Right lobe of liver (tissue), 4 donors: ENCODE measurements around the gene JAM2.

Source experiments
- POLR2A ChIP-seq: fragments of 450-650 bp; IDR thresholded peaks from one replicate; pipeline ENCODE4 v1.6.1; 2017; ENCODE audit warnings: antibody characterized with exemption, mild to moderate bottlenecking
- TF ChIP-seq, protein P1 (sequence below), 4 donors: fragments of 200-600 bp in 3 of 4; fragments of 450-650 bp in 1 of 4; IDR thresholded peaks; one replicate each; pipeline versions ENCODE4 v1.5.1 to v1.8.0; 2016 to 2022; ENCODE audit warnings: antibody characterized with exemption in 4 of 4, mild to moderate bottlenecking in 2 of 4
- donor health status: DM: no; HTN: no; CAD: no.
- donor health status: DM: no; HTN: no; CAD: no.
- donor health status: DM: no; HTN: yes; CAD: no.

DNA sequence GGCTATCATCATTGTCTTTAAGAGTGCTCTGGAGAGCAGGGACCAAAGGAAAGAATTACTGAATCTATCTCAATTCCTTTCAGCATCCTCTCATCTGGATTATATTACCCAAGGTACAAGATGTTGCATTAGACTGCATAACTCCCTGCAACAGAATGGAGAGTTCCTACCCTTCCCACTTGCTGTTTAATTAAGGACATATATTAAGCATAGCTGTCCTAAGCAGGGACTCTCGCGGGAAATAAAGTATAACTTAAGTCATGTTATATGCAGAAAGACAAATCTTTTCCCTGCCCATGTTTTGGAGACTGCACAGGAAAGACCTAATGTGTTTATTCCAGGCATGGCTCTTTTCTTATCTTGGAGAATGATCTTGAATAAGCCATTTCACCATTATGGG, 6.8 kb upstream of the JAM2 start:
- TF ChIP-seq, protein P1, sequence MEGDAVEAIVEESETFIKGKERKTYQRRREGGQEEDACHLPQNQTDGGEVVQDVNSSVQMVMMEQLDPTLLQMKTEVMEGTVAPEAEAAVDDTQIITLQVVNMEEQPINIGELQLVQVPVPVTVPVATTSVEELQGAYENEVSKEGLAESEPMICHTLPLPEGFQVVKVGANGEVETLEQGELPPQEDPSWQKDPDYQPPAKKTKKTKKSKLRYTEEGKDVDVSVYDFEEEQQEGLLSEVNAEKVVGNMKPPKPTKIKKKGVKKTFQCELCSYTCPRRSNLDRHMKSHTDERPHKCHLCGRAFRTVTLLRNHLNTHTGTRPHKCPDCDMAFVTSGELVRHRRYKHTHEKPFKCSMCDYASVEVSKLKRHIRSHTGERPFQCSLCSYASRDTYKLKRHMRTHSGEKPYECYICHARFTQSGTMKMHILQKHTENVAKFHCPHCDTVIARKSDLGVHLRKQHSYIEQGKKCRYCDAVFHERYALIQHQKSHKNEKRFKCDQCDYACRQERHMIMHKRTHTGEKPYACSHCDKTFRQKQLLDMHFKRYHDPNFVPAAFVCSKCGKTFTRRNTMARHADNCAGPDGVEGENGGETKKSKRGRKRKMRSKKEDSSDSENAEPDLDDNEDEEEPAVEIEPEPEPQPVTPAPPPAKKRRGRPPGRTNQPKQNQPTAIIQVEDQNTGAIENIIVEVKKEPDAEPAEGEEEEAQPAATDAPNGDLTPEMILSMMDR (IDR thresholded peaks at IDR 0.05): no peak
- no peak for TF ChIP-seq POLR2A
